A549 (cell line): ENCODE data around the gene IQGAP2. TPM values are rescaled to one million over a fixed set of nuclear protein-coding genes. Genes with fewer than 3 reads are reported as not detected.

Experiments used
- ATAC-seq, 2 experiments: fragments of 200-7000 bp in 1 of 2; fragments of >200 bp in 1 of 2; cut with Nextera tagmentation in 1 of 2; cut with Tn5 transposase in 1 of 2; 3 replicates each; pipeline versions ENCODE4 v1.8.0 to v1.9.1; 2018 to 2020; ENCODE audit warnings: mild to moderate bottlenecking in 1 of 2, moderate library complexity in 1 of 2
- CTCF ChIA-PET: fragments of 300-600 bp; sonication (Branson Sonifier 250); formaldehyde crosslinking; extraction: SDS; loops from one replicate; lab custom pipeline; 2021; ENCODE audit warnings: antibody characterized with exemption, inconsistent platforms; lab: Yijun Ruan, JAX
- POLR2A ChIA-PET: fragments of 350-600 bp; formaldehyde crosslinking; extraction: SDS; loops from one replicate; lab custom pipeline; 2021; ENCODE audit warnings: antibody characterized with exemption, inconsistent platforms; lab: Yijun Ruan, JAX
- DNase-seq, 2 experiments: peaks; one replicate each; pipeline versions ENCODE4 v3.0.0 to v3.0.0-alpha.2; 2011 to 2016; ENCODE audit warnings: low read depth in 1 of 2, low spot score in 1 of 2
- FAIRE-seq: peaks from 2 replicates; lab custom pipeline; 2011; peaks lifted over from hg19 to GRCh38; lab: Jason Lieb, UNC
- H3K27ac ChIP-seq, 2 experiments: fragments of >200 bp; sonication (Bioruptor Twin); formaldehyde crosslinking; 3 replicates each; pipeline ENCODE4 v1.5.1; 2016 to 2017
- H3K4me1 ChIP-seq: fragments of >200 bp; sonication (Bioruptor Twin); formaldehyde crosslinking; 3 replicates; pipeline ENCODE4 v1.6.1; 2016
- H3K4me2 ChIP-seq: fragments of >200 bp; sonication (Bioruptor Twin); formaldehyde crosslinking; 3 replicates; pipeline ENCODE4 v1.6.1; 2016
- H3K4me3 ChIP-seq: fragments of >200 bp; sonication (Bioruptor Twin); formaldehyde crosslinking; 3 replicates; pipeline ENCODE4 v1.5.1; 2016
- H3K9me3 ChIP-seq: fragments of >200 bp; sonication (Bioruptor Twin); formaldehyde crosslinking; 3 replicates; pipeline ENCODE4 v1.6.1; 2016
- CBX2 ChIP-seq: fragments of 200-600 bp; sonication (generic); IDR thresholded peaks from 2 replicates; pipeline ENCODE4 v1.6.1; 2016; ENCODE audit warnings: low read depth, mild to moderate bottlenecking, borderline replicate concordance
- CBX8 ChIP-seq: fragments of 200-600 bp; sonication (generic); IDR thresholded peaks from 2 replicates; pipeline ENCODE4 v1.6.1; 2016
- CHD2 ChIP-seq: fragments of 150-350 bp; IDR thresholded peaks from 2 replicates; pipeline ENCODE4 v1.6.1; 2014; ENCODE audit warnings: low read length; ENCODE audit not compliant: partially characterized antibody
- ESRRA ChIP-seq: fragments of 150-350 bp; IDR thresholded peaks from 2 replicates; pipeline ENCODE4 v1.6.1; 2014; ENCODE audit warnings: mild to moderate bottlenecking, low read length, borderline replicate concordance
- FOXS1 ChIP-seq: fragments of 250-450 bp; sonication (Bioruptor Pico); IDR thresholded peaks from 2 replicates; pipeline ENCODE4 v1.5.0; 2020; ENCODE audit warnings: mild to moderate bottlenecking, moderate library complexity
- HEYL ChIP-seq: fragments of 250-450 bp; sonication (Bioruptor Pico); IDR thresholded peaks from 2 replicates; pipeline ENCODE4 v1.8.0; 2021; ENCODE audit warnings: mild to moderate bottlenecking, moderate library complexity
- KDM1A ChIP-seq: fragments of 200-600 bp; sonication (generic); IDR thresholded peaks from 2 replicates; pipeline ENCODE4 v1.6.1; 2016; ENCODE audit warnings: low read depth, mild to moderate bottlenecking
- KDM5A ChIP-seq: fragments of 200-600 bp; sonication (generic); IDR thresholded peaks from 2 replicates; pipeline ENCODE4 v1.6.1; 2016; ENCODE audit warnings: antibody characterized with exemption, mild to moderate bottlenecking
- MAZ ChIP-seq: fragments of 150-350 bp; IDR thresholded peaks from 2 replicates; pipeline ENCODE4 v1.6.1; 2014; ENCODE audit warnings: antibody characterized with exemption, low read depth, low read length, borderline replicate concordance
- MYC ChIP-seq: IDR thresholded peaks from 2 replicates; pipeline ENCODE4 v1.6.1; 2012; ENCODE audit warnings: mild to moderate bottlenecking, inconsistent platforms, low read length, improper control_type of control experiment, borderline replicate concordance
- PHF8 ChIP-seq: fragments of 200-600 bp; sonication (generic); IDR thresholded peaks from 2 replicates; pipeline ENCODE4 v1.6.1; 2016; ENCODE audit warnings: low read depth, mild to moderate bottlenecking, antibody characterized with exemption, moderate library complexity, borderline replicate concordance
- POLR2A ChIP-seq: IDR thresholded peaks from 2 replicates; pipeline ENCODE4 v1.6.1; 2012; ENCODE audit warnings: mild to moderate bottlenecking, low read length
- RFX5 ChIP-seq: fragments of 450-650 bp; IDR thresholded peaks from 2 replicates; pipeline ENCODE4 v1.7.1; 2014; ENCODE audit warnings: antibody characterized with exemption, mild to moderate bottlenecking, moderate library complexity
- SMC3 ChIP-seq: fragments of >200 bp; sonication (Bioruptor Twin); formaldehyde crosslinking; IDR thresholded peaks from 3 replicates; pipeline ENCODE4 v1.6.1; 2018; ENCODE audit warnings: inconsistent platforms
- SREBF2 ChIP-seq: fragments of 450-650 bp; IDR thresholded peaks from 2 replicates; pipeline ENCODE4 v1.6.1; 2014; ENCODE audit warnings: mild to moderate bottlenecking, moderate library complexity
- ZC3H11A ChIP-seq: fragments of 450-650 bp; IDR thresholded peaks from 2 replicates; pipeline ENCODE4 v1.6.1; 2014; ENCODE audit warnings: antibody characterized with exemption, mild to moderate bottlenecking
- ZFP36 ChIP-seq: fragments of 450-650 bp; IDR thresholded peaks from 2 replicates; pipeline ENCODE4 v1.6.1; 2014; ENCODE audit warnings: borderline replicate concordance; ENCODE audit not compliant: partially characterized antibody
- WGBS: methylation state at CpG from one replicate; pipeline ENCODE4 v1.1.6; 2017; ENCODE audit errors: missing lambda C conversion rate; 5-methylcytosine and 5-hydroxymethylcytosine counted together
- polyA plus RNA-seq, 4 experiments: library from polyadenylated mRNA; depleted of rRNA in 3 of 4; stranded (reverse); fragments of >200 nt; fragmentation: RNase III in 1 of 4; extraction: RNeasy Plus Mini Kit Qiagen cat#74134 plus additional on column Dnase treatment in 1 of 4; gene quantifications; 2 replicates in 3 of 4; 3 replicates in 1 of 4; pipeline ENCODE4 v1.2.3, GENCODE V29; 2011 to 2017
- TF ChIP-seq, protein P1 (sequence below): fragments of 200-600 bp; sonication (generic); IDR thresholded peaks from 2 replicates; pipeline ENCODE4 v1.6.1; 2016; ENCODE audit warnings: antibody characterized with exemption, mild to moderate bottlenecking, moderate library complexity
- TF ChIP-seq, protein P2 (sequence below): fragments of >200 bp; sonication (Bioruptor Twin); formaldehyde crosslinking; IDR thresholded peaks from 3 replicates; pipeline ENCODE4 v1.5.1; 2016
- TF ChIP-seq, protein P3 (sequence below): fragments of 150-350 bp; IDR thresholded peaks from 2 replicates; pipeline ENCODE4 v1.6.1; 2014; ENCODE audit warnings: low read depth, mild to moderate bottlenecking, low read length
- TF ChIP-seq, protein P4 (sequence below): IDR thresholded peaks from 2 replicates; pipeline ENCODE4 v1.6.1; 2012; ENCODE audit warnings: low read depth, borderline replicate concordance
- TF ChIP-seq, protein P5 (sequence below): IDR thresholded peaks from 2 replicates; pipeline ENCODE4 v1.6.1; 2012
- TF ChIP-seq, protein P6 (sequence below): fragments of >200 bp; sonication (Bioruptor Twin); formaldehyde crosslinking; IDR thresholded peaks from 2 replicates; pipeline ENCODE4 v1.6.1; 2016
- TF ChIP-seq, protein P7 (sequence below): fragments of 250-450 bp; sonication (Bioruptor Pico); IDR thresholded peaks from 2 replicates; pipeline ENCODE4 v1.5.0; 2020; ENCODE audit warnings: low read depth, mild to moderate bottlenecking, moderate library complexity
- TF ChIP-seq, protein P8 (sequence below): fragments of 450-650 bp; IDR thresholded peaks from 2 replicates; pipeline ENCODE4 v1.6.1; 2014; ENCODE audit warnings: antibody characterized with exemption

Gene IQGAP2
- polyA plus RNA-seq, 2 of the 4 experiments (the other 2 are of a cell fraction): 5.3 to 10.1 TPM

DNA sequence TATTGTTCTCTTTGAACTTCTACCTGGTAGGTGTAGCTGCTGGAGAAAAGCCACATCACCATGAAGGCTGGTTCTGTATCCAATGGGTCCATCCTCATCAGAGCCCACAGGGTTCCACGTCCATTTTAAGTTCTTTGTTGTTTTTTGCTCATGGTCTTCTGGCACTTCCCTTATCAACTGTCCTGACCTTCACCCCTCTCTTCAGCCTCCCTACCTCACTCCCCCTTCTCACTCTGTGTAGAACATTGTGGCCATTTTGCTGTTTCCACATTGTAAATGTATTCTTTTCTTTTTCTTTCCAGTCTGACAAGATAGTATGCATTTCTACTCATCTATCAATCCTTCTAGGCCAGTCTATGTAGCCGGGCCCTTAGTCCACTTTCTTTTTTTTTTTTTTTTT, 264.4 kb downstream of the IQGAP2 start:
- no peak for ATAC-seq
- Histone ChIP-seq H3K9me3 (no peaks in the 10 kb centered on the region), H3K4me1 (no peaks in the 10 kb centered on the region), H3K4me2 (no peak overlapping the region), H3K4me3 (no peak overlapping the region), H3K27ac (no peak overlapping the region)
- DNase-seq: no peak
- WGBS: 50% methylated on average over 2 of the region's 2 CpGs
- CTCF ChIA-PET: interaction anchor here (2.1 kb wide), 1 partner anchor 15 kb away, joined by 4 read pairs; no protein-coding TSS in a partner anchor
- no peak for FAIRE-seq
- POLR2A ChIA-PET: no interaction called here
- TF ChIP-seq ZC3H11A (no peak), SMC3 (no peak), CBX2 (no peak), RFX5 (no peak), FOXS1 (no peak), POLR2A (no peak), ESRRA (no peak), MAZ (no peak), PHF8 (no peak), MYC (no peak), KDM5A (no peak)
- TF ChIP-seq, protein P1, sequence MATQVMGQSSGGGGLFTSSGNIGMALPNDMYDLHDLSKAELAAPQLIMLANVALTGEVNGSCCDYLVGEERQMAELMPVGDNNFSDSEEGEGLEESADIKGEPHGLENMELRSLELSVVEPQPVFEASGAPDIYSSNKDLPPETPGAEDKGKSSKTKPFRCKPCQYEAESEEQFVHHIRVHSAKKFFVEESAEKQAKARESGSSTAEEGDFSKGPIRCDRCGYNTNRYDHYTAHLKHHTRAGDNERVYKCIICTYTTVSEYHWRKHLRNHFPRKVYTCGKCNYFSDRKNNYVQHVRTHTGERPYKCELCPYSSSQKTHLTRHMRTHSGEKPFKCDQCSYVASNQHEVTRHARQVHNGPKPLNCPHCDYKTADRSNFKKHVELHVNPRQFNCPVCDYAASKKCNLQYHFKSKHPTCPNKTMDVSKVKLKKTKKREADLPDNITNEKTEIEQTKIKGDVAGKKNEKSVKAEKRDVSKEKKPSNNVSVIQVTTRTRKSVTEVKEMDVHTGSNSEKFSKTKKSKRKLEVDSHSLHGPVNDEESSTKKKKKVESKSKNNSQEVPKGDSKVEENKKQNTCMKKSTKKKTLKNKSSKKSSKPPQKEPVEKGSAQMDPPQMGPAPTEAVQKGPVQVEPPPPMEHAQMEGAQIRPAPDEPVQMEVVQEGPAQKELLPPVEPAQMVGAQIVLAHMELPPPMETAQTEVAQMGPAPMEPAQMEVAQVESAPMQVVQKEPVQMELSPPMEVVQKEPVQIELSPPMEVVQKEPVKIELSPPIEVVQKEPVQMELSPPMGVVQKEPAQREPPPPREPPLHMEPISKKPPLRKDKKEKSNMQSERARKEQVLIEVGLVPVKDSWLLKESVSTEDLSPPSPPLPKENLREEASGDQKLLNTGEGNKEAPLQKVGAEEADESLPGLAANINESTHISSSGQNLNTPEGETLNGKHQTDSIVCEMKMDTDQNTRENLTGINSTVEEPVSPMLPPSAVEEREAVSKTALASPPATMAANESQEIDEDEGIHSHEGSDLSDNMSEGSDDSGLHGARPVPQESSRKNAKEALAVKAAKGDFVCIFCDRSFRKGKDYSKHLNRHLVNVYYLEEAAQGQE: no peak
- TF ChIP-seq, protein P2, sequence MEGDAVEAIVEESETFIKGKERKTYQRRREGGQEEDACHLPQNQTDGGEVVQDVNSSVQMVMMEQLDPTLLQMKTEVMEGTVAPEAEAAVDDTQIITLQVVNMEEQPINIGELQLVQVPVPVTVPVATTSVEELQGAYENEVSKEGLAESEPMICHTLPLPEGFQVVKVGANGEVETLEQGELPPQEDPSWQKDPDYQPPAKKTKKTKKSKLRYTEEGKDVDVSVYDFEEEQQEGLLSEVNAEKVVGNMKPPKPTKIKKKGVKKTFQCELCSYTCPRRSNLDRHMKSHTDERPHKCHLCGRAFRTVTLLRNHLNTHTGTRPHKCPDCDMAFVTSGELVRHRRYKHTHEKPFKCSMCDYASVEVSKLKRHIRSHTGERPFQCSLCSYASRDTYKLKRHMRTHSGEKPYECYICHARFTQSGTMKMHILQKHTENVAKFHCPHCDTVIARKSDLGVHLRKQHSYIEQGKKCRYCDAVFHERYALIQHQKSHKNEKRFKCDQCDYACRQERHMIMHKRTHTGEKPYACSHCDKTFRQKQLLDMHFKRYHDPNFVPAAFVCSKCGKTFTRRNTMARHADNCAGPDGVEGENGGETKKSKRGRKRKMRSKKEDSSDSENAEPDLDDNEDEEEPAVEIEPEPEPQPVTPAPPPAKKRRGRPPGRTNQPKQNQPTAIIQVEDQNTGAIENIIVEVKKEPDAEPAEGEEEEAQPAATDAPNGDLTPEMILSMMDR: no peak
- TF ChIP-seq, protein P3, sequence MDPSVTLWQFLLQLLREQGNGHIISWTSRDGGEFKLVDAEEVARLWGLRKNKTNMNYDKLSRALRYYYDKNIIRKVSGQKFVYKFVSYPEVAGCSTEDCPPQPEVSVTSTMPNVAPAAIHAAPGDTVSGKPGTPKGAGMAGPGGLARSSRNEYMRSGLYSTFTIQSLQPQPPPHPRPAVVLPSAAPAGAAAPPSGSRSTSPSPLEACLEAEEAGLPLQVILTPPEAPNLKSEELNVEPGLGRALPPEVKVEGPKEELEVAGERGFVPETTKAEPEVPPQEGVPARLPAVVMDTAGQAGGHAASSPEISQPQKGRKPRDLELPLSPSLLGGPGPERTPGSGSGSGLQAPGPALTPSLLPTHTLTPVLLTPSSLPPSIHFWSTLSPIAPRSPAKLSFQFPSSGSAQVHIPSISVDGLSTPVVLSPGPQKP: no peak
- TF ChIP-seq, protein P4, sequence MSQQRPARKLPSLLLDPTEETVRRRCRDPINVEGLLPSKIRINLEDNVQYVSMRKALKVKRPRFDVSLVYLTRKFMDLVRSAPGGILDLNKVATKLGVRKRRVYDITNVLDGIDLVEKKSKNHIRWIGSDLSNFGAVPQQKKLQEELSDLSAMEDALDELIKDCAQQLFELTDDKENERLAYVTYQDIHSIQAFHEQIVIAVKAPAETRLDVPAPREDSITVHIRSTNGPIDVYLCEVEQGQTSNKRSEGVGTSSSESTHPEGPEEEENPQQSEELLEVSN: no peak
- TF ChIP-seq, protein P5, sequence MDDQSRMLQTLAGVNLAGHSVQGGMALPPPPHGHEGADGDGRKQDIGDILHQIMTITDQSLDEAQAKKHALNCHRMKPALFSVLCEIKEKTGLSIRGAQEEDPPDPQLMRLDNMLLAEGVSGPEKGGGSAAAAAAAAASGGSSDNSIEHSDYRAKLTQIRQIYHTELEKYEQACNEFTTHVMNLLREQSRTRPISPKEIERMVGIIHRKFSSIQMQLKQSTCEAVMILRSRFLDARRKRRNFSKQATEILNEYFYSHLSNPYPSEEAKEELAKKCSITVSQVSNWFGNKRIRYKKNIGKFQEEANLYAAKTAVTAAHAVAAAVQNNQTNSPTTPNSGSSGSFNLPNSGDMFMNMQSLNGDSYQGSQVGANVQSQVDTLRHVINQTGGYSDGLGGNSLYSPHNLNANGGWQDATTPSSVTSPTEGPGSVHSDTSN: no peak
- TF ChIP-seq, protein P6, sequence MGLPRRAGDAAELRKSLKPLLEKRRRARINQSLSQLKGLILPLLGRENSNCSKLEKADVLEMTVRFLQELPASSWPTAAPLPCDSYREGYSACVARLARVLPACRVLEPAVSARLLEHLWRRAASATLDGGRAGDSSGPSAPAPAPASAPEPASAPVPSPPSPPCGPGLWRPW: no peak

DNA sequence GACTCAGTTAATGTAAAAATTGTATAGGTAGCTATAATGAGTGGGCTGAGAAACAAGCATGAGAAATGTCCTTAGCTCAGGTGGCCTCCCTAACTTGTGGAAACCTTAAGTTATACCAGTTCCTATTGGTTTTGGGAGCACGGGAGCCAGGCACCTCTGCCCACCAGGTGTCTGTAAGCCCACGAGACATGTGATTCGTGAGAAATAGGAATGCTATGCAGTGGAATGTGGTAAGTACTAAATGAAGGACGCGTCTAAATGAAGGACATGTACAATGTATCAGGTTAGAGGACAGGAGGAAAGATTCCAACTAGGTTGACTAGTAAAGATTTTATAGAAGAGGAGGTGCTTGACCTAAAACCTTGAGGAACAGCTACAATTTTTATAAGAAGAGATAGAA, 266.2 kb downstream of the IQGAP2 start:
- H3K4me2 ChIP-seq: no peak overlapping the region
- POLR2A ChIA-PET: no interaction called here
- TF ChIP-seq SREBF2 (no peak), CHD2 (no peak), CBX8 (no peak), HEYL (CRISPR knock-in tag) (no peak), MAZ (no peak), KDM1A (no peak), ZFP36 (no peak)
- TF ChIP-seq, protein P6: no peak
- TF ChIP-seq, protein P7, sequence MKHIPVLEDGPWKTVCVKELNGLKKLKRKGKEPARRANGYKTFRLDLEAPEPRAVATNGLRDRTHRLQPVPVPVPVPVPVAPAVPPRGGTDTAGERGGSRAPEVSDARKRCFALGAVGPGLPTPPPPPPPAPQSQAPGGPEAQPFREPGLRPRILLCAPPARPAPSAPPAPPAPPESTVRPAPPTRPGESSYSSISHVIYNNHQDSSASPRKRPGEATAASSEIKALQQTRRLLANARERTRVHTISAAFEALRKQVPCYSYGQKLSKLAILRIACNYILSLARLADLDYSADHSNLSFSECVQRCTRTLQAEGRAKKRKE: no peak
- TF ChIP-seq, protein P8, sequence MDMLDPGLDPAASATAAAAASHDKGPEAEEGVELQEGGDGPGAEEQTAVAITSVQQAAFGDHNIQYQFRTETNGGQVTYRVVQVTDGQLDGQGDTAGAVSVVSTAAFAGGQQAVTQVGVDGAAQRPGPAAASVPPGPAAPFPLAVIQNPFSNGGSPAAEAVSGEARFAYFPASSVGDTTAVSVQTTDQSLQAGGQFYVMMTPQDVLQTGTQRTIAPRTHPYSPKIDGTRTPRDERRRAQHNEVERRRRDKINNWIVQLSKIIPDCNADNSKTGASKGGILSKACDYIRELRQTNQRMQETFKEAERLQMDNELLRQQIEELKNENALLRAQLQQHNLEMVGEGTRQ: no peak
- TF ChIP-seq, protein P2: no peak

More for the DNA sequence above, 266.2 kb downstream of the IQGAP2 start:
- DNase-seq: no peak
- Histone ChIP-seq H3K4me3 (no peak overlapping the region), H3K27ac (no peak overlapping the region), H3K4me1 (no peaks in the 10 kb centered on the region), H3K9me3 (no peaks in the 10 kb centered on the region)
- FAIRE-seq: no peak
- CTCF ChIA-PET: interaction anchor here (0.7 to 2.1 kb wide), 4 partner anchors 17 to 362 kb away, joined by 3 to 4 read pairs (median 4); no protein-coding TSS in a partner anchor
- WGBS: 80% methylated on average over 5 of the region's 5 CpGs
- no peak for ATAC-seq
